CD14-positive monocyte (primary cell): ENCODE results near the gene ENTHD1. TPM values are rescaled to one million over a fixed set of nuclear protein-coding genes. Genes with fewer than 3 reads are reported as not detected.

Experiments
- DNase-seq, 3 donors: peaks; one replicate each; pipeline ENCODE4 v3.0.0-alpha.2; 2011 to 2022
- H2AFZ ChIP-seq: 2 replicates; pipeline ENCODE4 v1.6.0; 2012; ENCODE audit warnings: mild to moderate bottlenecking, low read depth, low read length, inconsistent platforms; ENCODE audit not compliant: insufficient read depth, poor library complexity, severe bottlenecking
- H3K27ac ChIP-seq, 2 donors: 1 replicate in 1 of 2; 2 replicates in 1 of 2; pipeline ENCODE4 v1.5.1; 2012 to 2013; ENCODE audit warnings: low read length in 2 of 2, control low read depth in 1 of 2, inconsistent platforms in 1 of 2, low read depth in 1 of 2, mild to moderate bottlenecking in 1 of 2
- H3K27me3 ChIP-seq, 2 donors: one replicate each; pipeline versions ENCODE4 v1.6.0 to v1.6.1; 2011 to 2013; ENCODE audit warnings: low read length in 2 of 2; ENCODE audit not compliant: control insufficient read depth in 2 of 2, insufficient read depth in 2 of 2
- H3K36me3 ChIP-seq, 2 donors: replicated peaks in 1 of 2; 1 replicate in 1 of 2; 2 replicates in 1 of 2; pipeline versions ENCODE4 v1.5.1 to v1.6.1; 2012 to 2013; ENCODE audit warnings: low read length in 2 of 2, control low read depth in 1 of 2, inconsistent platforms in 1 of 2, mild to moderate bottlenecking in 1 of 2; ENCODE audit not compliant: insufficient read depth in 2 of 2, control insufficient read depth in 1 of 2
- H3K4me1 ChIP-seq, 2 donors: 1 replicate in 1 of 2; 2 replicates in 1 of 2; pipeline versions ENCODE4 v1.5.1 to v1.6.1; 2012 to 2013; ENCODE audit warnings: low read length in 2 of 2, control low read depth in 1 of 2, inconsistent platforms in 1 of 2, mild to moderate bottlenecking in 1 of 2, moderate library complexity in 1 of 2; ENCODE audit not compliant: insufficient read depth in 2 of 2, control insufficient read depth in 1 of 2
- H3K4me2 ChIP-seq: replicated peaks from 2 replicates; pipeline ENCODE3; 2012; ENCODE audit warnings: low read length, moderate library complexity, mild to moderate bottlenecking; ENCODE audit not compliant: poor library complexity, severe bottlenecking; ENCODE audit errors: extremely low read depth
- H3K4me3 ChIP-seq, 3 experiments: fragments of 200-600 bp in 1 of 3; sonication (generic) in 1 of 3; replicated peaks in 1 of 3; 1 replicate in 2 of 3; 2 replicates in 1 of 3; pipeline ENCODE4 v1.5.1; 2011 to 2013; ENCODE audit warnings: low read length in 3 of 3, mild to moderate bottlenecking in 3 of 3, control low read depth in 2 of 3, low read depth in 2 of 3, inconsistent platforms in 1 of 3, moderate library complexity in 1 of 3
- H3K79me2 ChIP-seq: 2 replicates; pipeline ENCODE4 v1.6.0; 2012; ENCODE audit warnings: mild to moderate bottlenecking, control low read depth, inconsistent platforms, low read length, moderate library complexity; ENCODE audit not compliant: insufficient read depth
- H3K9ac ChIP-seq: 2 replicates; pipeline ENCODE4 v1.6.0; 2017; ENCODE audit warnings: low read length, mild to moderate bottlenecking; ENCODE audit not compliant: insufficient read depth, poor library complexity, severe bottlenecking
- H3K9me3 ChIP-seq, 2 donors: replicated peaks in 1 of 2; 1 replicate in 1 of 2; 2 replicates in 1 of 2; pipeline versions ENCODE4 v1.5.1 to v1.6.1; 2012 to 2013; ENCODE audit warnings: low read length in 2 of 2, control low read depth in 1 of 2; ENCODE audit not compliant: control insufficient read depth in 1 of 2, insufficient read depth in 1 of 2
- H4K20me1 ChIP-seq: 2 replicates; pipeline ENCODE4 v1.6.0; 2012; ENCODE audit warnings: mild to moderate bottlenecking, low read length, control low read depth, moderate library complexity; ENCODE audit not compliant: insufficient read depth
- H3K27ac Mint-ChIP-seq, 7 donors: one replicate each; pipeline ENCODE4 v1.8.0; 2020; ENCODE audit warnings: mild to moderate bottlenecking in 7 of 7, mixed read lengths in 7 of 7, moderate library complexity in 6 of 7, inconsistent platforms in 2 of 7
- H3K27me3 Mint-ChIP-seq, 3 donors: one replicate each; pipeline ENCODE4 v1.8.0; 2021 to 2022; ENCODE audit warnings: low read depth in 3 of 3, mild to moderate bottlenecking in 3 of 3, mixed read lengths in 3 of 3, moderate library complexity in 3 of 3, inconsistent platforms in 1 of 3
- H3K36me3 Mint-ChIP-seq, 2 donors: one replicate each; pipeline ENCODE4 v1.8.0; 2020; ENCODE audit warnings: mixed read lengths in 2 of 2, inconsistent platforms in 1 of 2, mild to moderate bottlenecking in 1 of 2
- H3K4me1 Mint-ChIP-seq: one replicate; pipeline ENCODE4 v1.8.0; 2020; ENCODE audit warnings: mild to moderate bottlenecking, mixed read lengths
- H3K4me3 Mint-ChIP-seq, 2 donors: one replicate each; pipeline ENCODE4 v1.8.0; 2020; ENCODE audit warnings: mild to moderate bottlenecking in 2 of 2, mixed read lengths in 2 of 2, moderate library complexity in 1 of 2
- H3K9me3 Mint-ChIP-seq, 7 donors: one replicate each; pipeline ENCODE4 v1.8.0; 2020 to 2022; ENCODE audit warnings: mixed read lengths in 7 of 7, mild to moderate bottlenecking in 6 of 7, moderate library complexity in 6 of 7, inconsistent platforms in 2 of 7
- WGBS: methylation state at CpG from one replicate; pipeline ENCODE4 v1.1.5; 2013; ENCODE audit warnings: missing lambda C conversion rate; ENCODE audit not compliant: insufficient coverage; 5-methylcytosine and 5-hydroxymethylcytosine counted together
- intact Hi-C, 2 donors: fragments of 100-400 bp; cut with micrococcal nuclease; formaldehyde crosslinking; loops; one replicate each; pipeline versions ENCODE4 v1.15.0 to v1.15.1; 2023
- polyA plus RNA-seq, 3 donors: library from polyadenylated mRNA; depleted of rRNA in 1 of 3; unstranded in 2 of 3; stranded (reverse) in 1 of 3; fragments of 300-500 nt in 2 of 3; fragments of >200 nt in 1 of 3; fragmentation: Illumina TruSeq in 2 of 3; gene quantifications; 1 replicate in 2 of 3; 2 replicates in 1 of 3; pipeline ENCODE4 v1.2.3, GENCODE V29; 2012 to 2021
- TF ChIP-seq, protein P1 (sequence below): fragments of 200-600 bp; IDR thresholded peaks from one replicate; pipeline ENCODE4 v1.8.0; 2022; ENCODE audit warnings: antibody characterized with exemption, mild to moderate bottlenecking

The ENTHD1 gene
- polyA plus RNA-seq, 3 donors: not detected

DNA sequence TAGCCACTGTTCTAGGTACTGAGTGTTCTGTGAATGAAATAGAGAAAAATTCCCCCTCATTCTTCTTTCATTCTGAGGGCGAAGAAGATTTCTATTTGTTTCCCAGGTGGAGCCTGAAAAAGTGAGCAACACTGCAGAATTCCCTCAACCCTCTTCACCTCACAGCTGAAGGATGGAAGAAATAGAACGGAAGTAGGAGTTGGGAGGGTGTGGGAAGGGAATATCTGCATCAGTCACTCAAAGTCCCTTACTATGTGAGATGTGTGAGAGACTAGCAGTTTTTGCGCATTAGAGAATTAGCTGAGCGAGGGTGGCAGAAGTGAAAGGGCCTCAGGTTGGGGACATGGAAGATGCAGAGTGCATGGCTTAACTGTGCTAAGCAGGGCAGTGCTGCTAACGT is 88.4 kb downstream of the ENTHD1 start:
- Histone ChIP-seq H3K4me3 (no peak overlapping the region), H3K4me1 (no peaks in the 10 kb centered on the region), H3K27me3 (peaks cover 4 to 5% of the 10 kb centered on the region in 2 donors), H3K36me3 (no peaks in the 10 kb centered on the region), H2AFZ (no peak overlapping the region), H3K27ac (no peak overlapping the region), H3K79me2 (no peaks in the 10 kb centered on the region), H3K4me2 (no peak overlapping the region), H3K9me3 (no peaks in the 10 kb centered on the region), H3K9ac (no peak overlapping the region), H4K20me1 (no peaks in the 10 kb centered on the region)
- TF ChIP-seq, protein P1, sequence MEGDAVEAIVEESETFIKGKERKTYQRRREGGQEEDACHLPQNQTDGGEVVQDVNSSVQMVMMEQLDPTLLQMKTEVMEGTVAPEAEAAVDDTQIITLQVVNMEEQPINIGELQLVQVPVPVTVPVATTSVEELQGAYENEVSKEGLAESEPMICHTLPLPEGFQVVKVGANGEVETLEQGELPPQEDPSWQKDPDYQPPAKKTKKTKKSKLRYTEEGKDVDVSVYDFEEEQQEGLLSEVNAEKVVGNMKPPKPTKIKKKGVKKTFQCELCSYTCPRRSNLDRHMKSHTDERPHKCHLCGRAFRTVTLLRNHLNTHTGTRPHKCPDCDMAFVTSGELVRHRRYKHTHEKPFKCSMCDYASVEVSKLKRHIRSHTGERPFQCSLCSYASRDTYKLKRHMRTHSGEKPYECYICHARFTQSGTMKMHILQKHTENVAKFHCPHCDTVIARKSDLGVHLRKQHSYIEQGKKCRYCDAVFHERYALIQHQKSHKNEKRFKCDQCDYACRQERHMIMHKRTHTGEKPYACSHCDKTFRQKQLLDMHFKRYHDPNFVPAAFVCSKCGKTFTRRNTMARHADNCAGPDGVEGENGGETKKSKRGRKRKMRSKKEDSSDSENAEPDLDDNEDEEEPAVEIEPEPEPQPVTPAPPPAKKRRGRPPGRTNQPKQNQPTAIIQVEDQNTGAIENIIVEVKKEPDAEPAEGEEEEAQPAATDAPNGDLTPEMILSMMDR: no peak
- WGBS: 100% methylated on average over 2 of the region's 5 CpGs
- Mint-ChIP-seq H3K36me3 (no peaks in the 10 kb centered on the region), H3K9me3 (peaks cover 0 to 6% (median under 1%) of the 10 kb centered on the region in 7 donors), H3K27ac (no peak overlapping the region), H3K4me3 (no peak overlapping the region), H3K4me1 (peaks cover 10% of the 10 kb centered on the region), H3K27me3 (peaks cover 17 to 25% (median 20%) of the 10 kb centered on the region in 3 donors)
- intact Hi-C loops: no loop called here
- DNase-seq: no peak

DNA sequence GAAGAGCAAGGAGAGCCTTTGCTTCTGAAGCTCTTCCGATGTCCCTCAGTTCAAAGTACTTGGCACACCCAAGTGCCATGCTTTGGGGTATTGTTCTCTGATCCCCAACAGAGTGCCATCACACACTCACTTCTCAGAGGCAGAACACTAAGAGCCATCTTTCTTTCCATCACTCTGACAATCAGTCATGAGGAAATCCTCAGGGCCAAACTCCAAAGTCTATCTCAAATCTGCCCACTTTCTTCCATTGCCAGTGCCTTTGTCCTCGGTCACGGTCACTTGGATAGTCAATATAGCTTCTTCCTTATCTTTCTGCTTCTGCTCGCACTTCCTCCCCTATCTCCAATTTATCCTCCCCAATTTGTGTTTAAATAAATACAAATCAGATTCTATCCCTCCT is 90.9 kb downstream of the ENTHD1 start:
- Mint-ChIP-seq H3K36me3 (no peaks in the 10 kb centered on the region), H3K27ac (no peak overlapping the region)

More for the DNA sequence above, 90.9 kb downstream of the ENTHD1 start:
- no peak overlapping the region for H3K27ac ChIP-seq
- Mint-ChIP-seq H3K27me3 (peaks cover 21 to 32% (median 25%) of the 10 kb centered on the region in 3 donors), H3K4me3 (no peak overlapping the region), H3K9me3 (peaks cover 10 to 26% (median 24%) of the 10 kb centered on the region in 7 donors), H3K4me1 (peaks cover 10% of the 10 kb centered on the region)
- DNase-seq: no peak
- no peaks in the 10 kb centered on the region for H3K36me3 ChIP-seq
- no peak overlapping the region for H2AFZ ChIP-seq
- peaks cover 18% of the 10 kb centered on the region in 2 donors for H3K9me3 ChIP-seq
- intact Hi-C loops: no loop called here
- 98% methylated on average over 4 of the region's 4 CpGs for WGBS
- no peak overlapping the region for H3K4me2 ChIP-seq
- H3K4me3 ChIP-seq: no peak overlapping the region
- no peaks in the 10 kb centered on the region for H3K79me2 ChIP-seq
- H4K20me1 ChIP-seq: no peaks in the 10 kb centered on the region
- peaks cover 4 to 5% of the 10 kb centered on the region in 2 donors for H3K27me3 ChIP-seq
- TF ChIP-seq, protein P1: no peak
- H3K4me1 ChIP-seq: no peaks in the 10 kb centered on the region
- H3K9ac ChIP-seq: no peak overlapping the region
